Large intestine (tissue), 3 donors: Measurements from ENCODE around the gene FLNC. TPM values are rescaled to one million over a fixed set of nuclear protein-coding genes. Genes with fewer than 3 reads are reported as not detected.

Source experiments
- DNase-seq, 2 donors: peaks; one replicate each; pipeline versions ENCODE4 v3.0.0 to v3.0.0-alpha.2; 2013
- H3K27ac ChIP-seq: one replicate; pipeline ENCODE4 v1.5.1; 2013; ENCODE audit warnings: low read length
- H3K27me3 ChIP-seq: 2 replicates; pipeline ENCODE4 v1.6.1; 2013; ENCODE audit warnings: low read length; ENCODE audit not compliant: control insufficient read depth, insufficient read depth
- H3K36me3 ChIP-seq: 2 replicates; pipeline ENCODE4 v1.6.1; 2013; ENCODE audit warnings: low read length; ENCODE audit not compliant: control insufficient read depth, insufficient read depth
- H3K4me1 ChIP-seq: one replicate; pipeline ENCODE4 v1.6.1; 2013; ENCODE audit warnings: low read length; ENCODE audit not compliant: control insufficient read depth, insufficient read depth
- H3K4me3 ChIP-seq: one replicate; pipeline ENCODE4 v1.5.1; 2013; ENCODE audit warnings: low read length
- H3K9me3 ChIP-seq: one replicate; pipeline ENCODE4 v1.6.1; 2013; ENCODE audit warnings: mild to moderate bottlenecking, low read depth, low read length, moderate library complexity; ENCODE audit not compliant: control insufficient read depth
- WGBS: methylation state at CpG from one replicate; pipeline ENCODE4 v1.1.5; 2013; ENCODE audit warnings: low lambda C conversion rate; ENCODE audit not compliant: insufficient coverage; 5-methylcytosine and 5-hydroxymethylcytosine counted together
- polyA plus RNA-seq: library from polyadenylated mRNA; unstranded; fragments of 120-200 nt; gene quantifications from one replicate; pipeline ENCODE4 v1.2.1, GENCODE V29; 2013

The FLNC gene
- polyA plus RNA-seq, 1 donor: 53.3 TPM

- Histone ChIP-seq H3K4me3 (no peak overlapping the region), H3K9me3 (no peaks in the 10 kb centered on the region), H3K27ac (no peak overlapping the region), H3K36me3 (no peaks in the 10 kb centered on the region), H3K4me1 (no peaks in the 10 kb centered on the region), H3K27me3 (no peaks in the 10 kb centered on the region)
- 100% methylated on average over 1 of the region's 6 CpGs for WGBS
- no peak for DNase-seq
Measured at GRCh38 chr7:128814499-128814898, 15.7 kb upstream of the FLNC start.

GRCh38 chr7:128815289-128815942 is 14.8 kb upstream of the FLNC start:
- peak in 1 of 2 donors; percentile 46 for DNase-seq
- WGBS: 90% methylated on average over 3 of the region's 7 CpGs
- Histone ChIP-seq H3K9me3 (no peaks in the 10 kb centered on the region), H3K4me1 (no peaks in the 10 kb centered on the region), H3K27ac (no peak overlapping the region), H3K36me3 (no peaks in the 10 kb centered on the region), H3K4me3 (no peak overlapping the region), H3K27me3 (no peaks in the 10 kb centered on the region)

GRCh38 chr7:128818694-128819093 is 11.5 kb upstream of the FLNC start:
- no CpG with 5 or more reads among the region's 3 CpGs for WGBS
- Histone ChIP-seq H3K4me1 (no peaks in the 10 kb centered on the region), H3K27ac (no peak overlapping the region), H3K9me3 (no peaks in the 10 kb centered on the region), H3K36me3 (no peaks in the 10 kb centered on the region), H3K4me3 (no peak overlapping the region), H3K27me3 (no peaks in the 10 kb centered on the region)
- DNase-seq: no peak

- H3K27me3 ChIP-seq: no peaks in the 10 kb centered on the region
- peaks cover under 1% of the 10 kb centered on the region for H3K4me1 ChIP-seq
- H3K36me3 ChIP-seq: no peaks in the 10 kb centered on the region
- H3K9me3 ChIP-seq: no peaks in the 10 kb centered on the region
- no peak for DNase-seq
- no peak overlapping the region for H3K27ac ChIP-seq
- H3K4me3 ChIP-seq: no peak overlapping the region
- WGBS: no CpG with 5 or more reads among the region's 4 CpGs
Measured at GRCh38 chr7:128821724-128822123, 8.5 kb upstream of the FLNC start.

GRCh38 chr7:128826512-128826911 is 3.7 kb upstream of the FLNC start:
- no peak for DNase-seq
- no peaks in the 10 kb centered on the region for H3K36me3 ChIP-seq
- peak overlapping the region; percentile 97 for H3K27ac ChIP-seq
- no CpG with 5 or more reads among the region's 4 CpGs for WGBS
- no peak overlapping the region for H3K4me3 ChIP-seq
- H3K9me3 ChIP-seq: peaks cover 10% of the 10 kb centered on the region
- peaks cover 40% of the 10 kb centered on the region for H3K4me1 ChIP-seq
- peaks cover 13% of the 10 kb centered on the region for H3K27me3 ChIP-seq

- H3K4me3 ChIP-seq: no peak overlapping the region
- no peaks in the 10 kb centered on the region for H3K36me3 ChIP-seq
- H3K27ac ChIP-seq: peak overlapping the region; percentile 97
- peaks cover 17% of the 10 kb centered on the region for H3K27me3 ChIP-seq
- WGBS: no CpG with 5 or more reads among the region's 1 CpG
- H3K9me3 ChIP-seq: peaks cover 10% of the 10 kb centered on the region
- peak in 1 of 2 donors; percentile 21 for DNase-seq
- H3K4me1 ChIP-seq: peaks cover 44% of the 10 kb centered on the region
Measured at GRCh38 chr7:128826916-128827247, 3.3 kb upstream of the FLNC start.

GRCh38 chr7:128827248-128827958 is 2.8 kb upstream of the FLNC start:
- Histone ChIP-seq H3K36me3 (no peaks in the 10 kb centered on the region), H3K4me3 (no peak overlapping the region), H3K4me1 (peaks cover 48% of the 10 kb centered on the region), H3K27me3 (peaks cover 22% of the 10 kb centered on the region), H3K9me3 (peaks cover 10% of the 10 kb centered on the region), H3K27ac (peak overlapping the region; percentile 97)
- DNase-seq: peak; percentile 27 to 56
- WGBS: no CpG with 5 or more reads among the region's 17 CpGs

GRCh38 chr7:128827971-128828711 is 2.1 kb upstream of the FLNC start:
- H3K9me3 ChIP-seq: peaks cover 10% of the 10 kb centered on the region
- H3K4me3 ChIP-seq: no peak overlapping the region
- H3K27me3 ChIP-seq: peaks cover 28% of the 10 kb centered on the region
- no peaks in the 10 kb centered on the region for H3K36me3 ChIP-seq
- peak overlapping the region; percentile 97 for H3K27ac ChIP-seq
- WGBS: no CpG with 5 or more reads among the region's 10 CpGs
- peak; percentile 93 to 95 for DNase-seq
- H3K4me1 ChIP-seq: peaks cover 54% of the 10 kb centered on the region

- H3K4me3 ChIP-seq: peak overlapping the region; percentile 32
- peak; percentile 26 to 65 for DNase-seq
- peaks cover 10% of the 10 kb centered on the region for H3K9me3 ChIP-seq
- peaks cover 28% of the 10 kb centered on the region for H3K27me3 ChIP-seq
- no CpG with 5 or more reads among the region's 13 CpGs for WGBS
- peaks cover 59% of the 10 kb centered on the region for H3K4me1 ChIP-seq
- peak overlapping the region; percentile 68 for H3K27ac ChIP-seq
- H3K36me3 ChIP-seq: no peaks in the 10 kb centered on the region
Measured at GRCh38 chr7:128829391-128830166, 627 bp upstream of the FLNC start.
